ENCODE results near the gene TUBG1.

GRCh38 chr17:42581744-42582270 is 27.7 kb upstream of the TUBG1 start:
- TF ChIP-seq, protein P1, sequence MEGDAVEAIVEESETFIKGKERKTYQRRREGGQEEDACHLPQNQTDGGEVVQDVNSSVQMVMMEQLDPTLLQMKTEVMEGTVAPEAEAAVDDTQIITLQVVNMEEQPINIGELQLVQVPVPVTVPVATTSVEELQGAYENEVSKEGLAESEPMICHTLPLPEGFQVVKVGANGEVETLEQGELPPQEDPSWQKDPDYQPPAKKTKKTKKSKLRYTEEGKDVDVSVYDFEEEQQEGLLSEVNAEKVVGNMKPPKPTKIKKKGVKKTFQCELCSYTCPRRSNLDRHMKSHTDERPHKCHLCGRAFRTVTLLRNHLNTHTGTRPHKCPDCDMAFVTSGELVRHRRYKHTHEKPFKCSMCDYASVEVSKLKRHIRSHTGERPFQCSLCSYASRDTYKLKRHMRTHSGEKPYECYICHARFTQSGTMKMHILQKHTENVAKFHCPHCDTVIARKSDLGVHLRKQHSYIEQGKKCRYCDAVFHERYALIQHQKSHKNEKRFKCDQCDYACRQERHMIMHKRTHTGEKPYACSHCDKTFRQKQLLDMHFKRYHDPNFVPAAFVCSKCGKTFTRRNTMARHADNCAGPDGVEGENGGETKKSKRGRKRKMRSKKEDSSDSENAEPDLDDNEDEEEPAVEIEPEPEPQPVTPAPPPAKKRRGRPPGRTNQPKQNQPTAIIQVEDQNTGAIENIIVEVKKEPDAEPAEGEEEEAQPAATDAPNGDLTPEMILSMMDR (conservative IDR thresholded peaks at IDR 0.05; ENCODE audit: low read depth, low read length) = no peak
- TF ChIP-seq CHD1 (IDR thresholded peaks at IDR 0.05; ENCODE audit: low read depth, low read length) (no peak), POLR2A (IDR thresholded peaks at IDR 0.05; ENCODE audit: low read depth, low read length) (no peak), USF2 (IDR thresholded peaks at IDR 0.05; ENCODE audit: low read depth, low read length) (no peak), CEBPB (IDR thresholded peaks at IDR 0.05; ENCODE audit: low read depth, low read length) (no peak), RFX5 (IDR thresholded peaks at IDR 0.05; ENCODE audit: low read depth, low read length) (no peak), RAD21 (IDR thresholded peaks at IDR 0.05; ENCODE audit: low read length) (no peak), MAFK (IDR thresholded peaks at IDR 0.05; ENCODE audit: low read depth, low read length) (no peak), MAZ (IDR thresholded peaks at IDR 0.05; ENCODE audit: borderline replicate concordance, low read depth, low read length) (no peak), MXI1 (IDR thresholded peaks at IDR 0.05; ENCODE audit: borderline replicate concordance, low read depth, low read length) (no peak), ELK1 (IDR thresholded peaks at IDR 0.05; ENCODE audit: borderline replicate concordance, low read depth, low read length) (no peak), NFE2L2 (IDR thresholded peaks at IDR 0.05; ENCODE audit: low read depth, low read length) (no peak)
